Esophagus squamous epithelium (tissue), 4 donors: Measurements from ENCODE around the gene TRPM7.

Experiments used
- CTCF ChIP-seq, 6 experiments: fragments of 450-650 bp in 4 of 6; fragments of 200-600 bp in 2 of 6; sonication (generic) in 2 of 6; IDR thresholded peaks; one replicate each; pipeline ENCODE4 v1.5.1; 2016 to 2019; ENCODE audit warnings: antibody characterized with exemption in 6 of 6, mild to moderate bottlenecking in 4 of 6, moderate library complexity in 4 of 6
- POLR2A ChIP-seq, 4 donors: fragments of 450-650 bp; IDR thresholded peaks; one replicate each; pipeline ENCODE4 v1.6.1; 2017; ENCODE audit warnings: antibody characterized with exemption in 4 of 4, mild to moderate bottlenecking in 4 of 4, moderate library complexity in 3 of 4

GRCh38 chr15:50665938-50666337 is 20.7 kb downstream of the TRPM7 start:
- TF ChIP-seq CTCF (IDR thresholded peaks at IDR 0.05) (no peak), POLR2A (IDR thresholded peaks at IDR 0.05) (no peak)
